ENCODE data around the gene YY1AP1.

The YY1AP1 gene

GRCh38 chr1:155695608-155696007 is 7.0 kb upstream of the YY1AP1 start:
- Histone ChIP-seq H3K4me1 (ENCODE audit: control insufficient read depth, low read length) (peaks cover 4% of the 10 kb centered on the region; the same call in 1 of the 2 replicates), H4K20me1 (ENCODE audit: control insufficient read depth, insufficient read depth, low read depth, low read length) (0 out of 2 replicates have a peak, but pooled peaks cover 12% of the 10 kb centered on the region), H3K36me3 (ENCODE audit: control insufficient read depth, low read length) (peaks cover 61% of the 10 kb centered on the region), H3K4me2 (ENCODE audit: low read length) (no peak overlapping the region), H3K27me3 (ENCODE audit: control insufficient read depth, low read length) (no peaks in the 10 kb centered on the region), H3K27ac (ENCODE audit: low read depth, low read length) (no peak overlapping the region), H3K9me3 (ENCODE audit: control insufficient read depth, insufficient read depth, low read length) (peaks cover 11% of the 10 kb centered on the region; the same call in 1 of the 2 replicates), H3K9me2 (replicated peaks; ENCODE audit: control insufficient read depth, low read length) (no peaks in the 10 kb centered on the region), H3K79me2 (ENCODE audit: control insufficient read depth, low read length) (peaks cover 98% of the 10 kb centered on the region), H3K4me3 (ENCODE audit: low read length) (no peak overlapping the region), H3F3A (ENCODE audit: control insufficient read depth, insufficient read depth) (no peaks in the 10 kb centered on the region)
- TF ChIP-seq EZH2phosphoT487 (IDR thresholded peaks at IDR 0.05; ENCODE audit: borderline replicate concordance, low read length) = no peak
- TF ChIP-seq, protein P1, sequence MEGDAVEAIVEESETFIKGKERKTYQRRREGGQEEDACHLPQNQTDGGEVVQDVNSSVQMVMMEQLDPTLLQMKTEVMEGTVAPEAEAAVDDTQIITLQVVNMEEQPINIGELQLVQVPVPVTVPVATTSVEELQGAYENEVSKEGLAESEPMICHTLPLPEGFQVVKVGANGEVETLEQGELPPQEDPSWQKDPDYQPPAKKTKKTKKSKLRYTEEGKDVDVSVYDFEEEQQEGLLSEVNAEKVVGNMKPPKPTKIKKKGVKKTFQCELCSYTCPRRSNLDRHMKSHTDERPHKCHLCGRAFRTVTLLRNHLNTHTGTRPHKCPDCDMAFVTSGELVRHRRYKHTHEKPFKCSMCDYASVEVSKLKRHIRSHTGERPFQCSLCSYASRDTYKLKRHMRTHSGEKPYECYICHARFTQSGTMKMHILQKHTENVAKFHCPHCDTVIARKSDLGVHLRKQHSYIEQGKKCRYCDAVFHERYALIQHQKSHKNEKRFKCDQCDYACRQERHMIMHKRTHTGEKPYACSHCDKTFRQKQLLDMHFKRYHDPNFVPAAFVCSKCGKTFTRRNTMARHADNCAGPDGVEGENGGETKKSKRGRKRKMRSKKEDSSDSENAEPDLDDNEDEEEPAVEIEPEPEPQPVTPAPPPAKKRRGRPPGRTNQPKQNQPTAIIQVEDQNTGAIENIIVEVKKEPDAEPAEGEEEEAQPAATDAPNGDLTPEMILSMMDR (IDR thresholded peaks at IDR 0.05; ENCODE audit: low read depth, low read length, poor library complexity, severe bottlenecking) = no peak

DNA sequence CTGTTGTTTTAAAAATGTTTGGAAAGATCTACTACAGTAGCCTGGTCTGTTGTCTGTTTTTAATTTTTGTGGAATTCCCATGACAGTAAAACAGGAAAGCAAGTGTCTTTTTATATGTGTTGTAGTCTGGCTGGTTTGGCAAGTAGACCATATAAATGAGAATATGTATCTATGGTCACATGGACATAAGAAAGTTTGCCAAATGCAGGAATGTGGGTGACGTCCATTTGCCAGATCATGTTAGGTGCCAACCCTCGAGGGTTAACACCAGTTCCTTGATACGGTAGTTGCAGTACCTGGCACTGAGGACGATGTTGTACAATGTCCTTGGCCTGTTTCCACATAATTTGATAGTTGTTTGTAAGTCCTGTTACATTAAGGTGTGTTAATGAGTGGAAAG is 6.5 kb upstream of the YY1AP1 start:
- no peak overlapping the region for H3K4me2 ChIP-seq (ENCODE audit: low read length)
- H4K20me1 ChIP-seq (ENCODE audit: control insufficient read depth, insufficient read depth, low read depth, low read length) = 0 out of 2 replicates have a peak, but pooled peaks cover 12% of the 10 kb centered on the region
- H3F3A ChIP-seq (ENCODE audit: control insufficient read depth, insufficient read depth) = no peaks in the 10 kb centered on the region
- H3K4me3 ChIP-seq (ENCODE audit: low read length) = no peak overlapping the region
- peaks cover 11% of the 10 kb centered on the region; the same call in 1 of the 2 replicates for H3K9me3 ChIP-seq (ENCODE audit: control insufficient read depth, insufficient read depth, low read length)
- no peaks in the 10 kb centered on the region for H3K9me2 ChIP-seq (replicated peaks; ENCODE audit: control insufficient read depth, low read length)
- H3K36me3 ChIP-seq (ENCODE audit: control insufficient read depth, low read length) = peaks cover 66% of the 10 kb centered on the region
- no peak overlapping the region for H3K27ac ChIP-seq (ENCODE audit: low read depth, low read length)
- peaks cover 9% of the 10 kb centered on the region for H3K4me1 ChIP-seq (ENCODE audit: control insufficient read depth, low read length)
- TF ChIP-seq, protein P1 (IDR thresholded peaks at IDR 0.05; ENCODE audit: low read depth, low read length, poor library complexity, severe bottlenecking) = no peak
- no peak for TF ChIP-seq EZH2phosphoT487 (IDR thresholded peaks at IDR 0.05; ENCODE audit: borderline replicate concordance, low read length)
- H3K79me2 ChIP-seq (ENCODE audit: control insufficient read depth, low read length) = peaks cover 100% of the 10 kb centered on the region
- H3K27me3 ChIP-seq (ENCODE audit: control insufficient read depth, low read length) = no peaks in the 10 kb centered on the region

DNA sequence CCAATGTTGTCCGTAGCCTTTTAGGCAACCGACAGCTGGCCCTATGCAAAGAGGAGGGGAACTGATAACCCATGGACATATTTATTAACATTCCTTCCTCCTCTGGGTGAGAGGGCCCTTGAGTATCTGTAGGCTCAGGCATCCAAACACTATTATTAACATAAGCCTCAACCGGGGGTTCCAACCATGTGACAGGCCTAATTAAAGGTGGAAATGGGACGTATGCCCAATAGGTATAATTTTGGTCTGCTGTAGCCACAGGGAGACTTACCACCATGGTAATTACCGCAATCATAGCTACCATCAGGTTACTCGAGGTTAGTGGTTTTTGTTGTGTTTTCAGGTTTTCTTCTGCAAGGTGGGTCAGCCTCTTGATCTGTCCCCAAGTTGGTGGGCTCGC is 5.6 kb upstream of the YY1AP1 start:
- H3K4me1 ChIP-seq (ENCODE audit: control insufficient read depth, low read length) = peaks cover 14% of the 10 kb centered on the region
- 0 out of 2 replicates have a peak, but pooled peaks cover 12% of the 10 kb centered on the region for H4K20me1 ChIP-seq (ENCODE audit: control insufficient read depth, insufficient read depth, low read depth, low read length)

More for the DNA sequence above, 5.6 kb upstream of the YY1AP1 start:
- Histone ChIP-seq H3K9me3 (ENCODE audit: control insufficient read depth, insufficient read depth, low read length) (peaks cover 11% of the 10 kb centered on the region; the same call in 1 of the 2 replicates), H3K79me2 (ENCODE audit: control insufficient read depth, low read length) (peaks cover 100% of the 10 kb centered on the region), H3K27me3 (ENCODE audit: control insufficient read depth, low read length) (no peaks in the 10 kb centered on the region), H3K36me3 (ENCODE audit: control insufficient read depth, low read length) (peaks cover 70% of the 10 kb centered on the region), H3K4me3 (ENCODE audit: low read length) (no peak overlapping the region), H3K27ac (ENCODE audit: low read depth, low read length) (no peak overlapping the region), H3F3A (ENCODE audit: control insufficient read depth, insufficient read depth) (no peaks in the 10 kb centered on the region), H3K4me2 (ENCODE audit: low read length) (no peak overlapping the region), H3K9me2 (replicated peaks; ENCODE audit: control insufficient read depth, low read length) (no peaks in the 10 kb centered on the region)
- TF ChIP-seq, protein P1 (IDR thresholded peaks at IDR 0.05; ENCODE audit: low read depth, low read length, poor library complexity, severe bottlenecking) = no peak
- no peak for TF ChIP-seq EZH2phosphoT487 (IDR thresholded peaks at IDR 0.05; ENCODE audit: borderline replicate concordance, low read length)

Data from DOHH2 (cell line).